ACHN (cell line): ENCODE results near the gene TMEM145.

Experiments
- DNase-seq: peaks from one replicate; pipeline ENCODE4 v3.0.0-alpha.2; 2015
- in situ Hi-C: cut with HindIII; loops from 2 replicates; pipeline ENCODE4 v1.10.0; 2017; ENCODE audit warnings: low sequenced_read_pairs, low pct_ligation_motif_present, low pct_unique_long_range_greater_than_20kb

Gene TMEM145

DNA sequence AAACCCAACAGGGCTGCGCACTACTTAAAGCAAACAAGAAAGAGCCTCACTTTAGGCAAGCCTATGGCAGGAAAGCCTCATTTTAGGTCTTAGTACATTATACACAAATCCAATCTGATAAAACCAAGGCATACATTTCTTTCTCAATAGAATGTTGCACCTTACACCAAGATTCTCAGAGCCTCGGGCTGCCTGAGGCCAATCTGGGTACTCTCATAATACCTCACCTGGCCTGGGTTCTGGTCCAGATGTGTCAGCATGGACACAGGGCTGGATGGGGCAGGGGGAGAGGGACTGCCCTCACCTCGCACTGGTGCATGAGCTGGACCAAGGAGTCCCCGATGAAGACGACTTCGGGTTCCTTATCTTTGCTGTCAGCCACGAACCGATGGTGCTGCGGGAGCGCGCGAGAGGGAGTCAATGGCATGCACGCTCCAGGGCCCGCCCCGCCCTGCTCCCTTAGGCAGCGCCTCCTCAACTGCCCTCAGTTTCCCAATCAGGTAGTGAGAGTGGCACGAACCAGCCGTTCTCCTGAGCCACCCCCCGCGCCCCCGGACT lies 11.4 kb upstream of the TMEM145 start, which contains the start of gene PRR19:
Gene PRR19 (plus strand): TSS at position 487 of the 558 bp plus-strand sequence. CDS start 7,453 bp downstream, outside the sequence.
- no peak for DNase-seq
- in situ Hi-C loops = no loop called here

DNA sequence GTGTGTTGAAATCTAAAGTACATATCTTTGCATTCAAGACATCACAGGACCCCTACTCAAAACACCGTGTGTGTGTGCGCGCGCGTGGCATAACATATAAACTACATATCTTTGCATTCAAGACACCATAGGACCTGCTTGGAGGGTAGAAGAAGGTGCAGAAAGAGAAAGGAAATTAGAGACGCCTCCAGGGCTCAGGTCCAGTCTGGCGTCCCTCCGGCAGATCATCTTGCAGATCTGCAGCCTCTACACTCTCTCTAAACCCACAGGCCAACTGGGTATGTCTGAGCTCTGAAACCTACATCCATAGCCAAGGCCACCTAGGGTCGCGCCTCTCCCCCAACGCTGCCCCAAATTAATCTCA lies 10.0 kb upstream of the TMEM145 start:
- no peak for DNase-seq
- in situ Hi-C loops = no loop called here

DNA sequence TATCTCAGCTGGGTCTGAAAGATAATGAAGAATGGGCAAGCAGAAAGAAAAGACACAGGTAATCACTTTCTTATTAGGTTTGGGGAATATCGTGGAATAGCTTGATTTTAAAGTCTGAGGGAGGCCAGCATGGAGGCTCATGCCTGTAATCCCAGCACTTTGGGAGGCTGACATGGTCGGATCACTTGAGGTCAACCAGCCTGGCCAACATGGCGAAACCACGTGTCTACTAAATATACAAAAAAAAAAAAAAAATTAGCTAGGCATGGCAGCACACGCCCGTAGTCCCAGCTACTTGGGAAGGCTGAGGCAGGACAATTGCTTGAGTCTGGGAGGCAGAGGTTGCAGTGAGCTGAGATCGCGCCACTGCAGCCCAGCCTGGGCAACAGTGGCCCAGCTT lies 9.2 kb upstream of the TMEM145 start:
- in situ Hi-C loops = no loop called here
- DNase-seq = no peak

DNA sequence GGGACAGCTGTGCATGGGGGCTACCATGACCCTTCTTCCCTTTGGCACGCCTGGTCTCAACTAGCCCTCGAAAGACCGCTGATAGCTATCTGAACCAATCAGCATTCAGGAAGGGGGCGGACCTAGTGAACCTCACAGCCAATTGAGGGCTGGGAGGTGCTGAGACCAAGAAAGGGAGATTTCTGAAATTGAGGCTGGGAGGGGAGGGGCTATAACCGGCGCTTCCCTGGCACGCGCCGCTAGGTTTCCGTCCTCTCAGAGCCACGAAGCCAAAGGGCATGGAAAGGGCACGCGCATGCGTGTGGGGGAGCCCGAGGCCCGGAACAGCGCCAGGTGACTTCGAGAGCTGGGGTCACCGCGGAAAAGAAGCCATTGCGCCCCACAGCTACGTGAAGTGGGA lies 6.5 kb upstream of the TMEM145 start:
- no peak for DNase-seq
- in situ Hi-C loops = no loop called here

- no peak for DNase-seq
- in situ Hi-C loops = no loop called here
Observed at GRCh38 chr19:42309686-42310085, 3.4 kb upstream of the TMEM145 start.

DNA sequence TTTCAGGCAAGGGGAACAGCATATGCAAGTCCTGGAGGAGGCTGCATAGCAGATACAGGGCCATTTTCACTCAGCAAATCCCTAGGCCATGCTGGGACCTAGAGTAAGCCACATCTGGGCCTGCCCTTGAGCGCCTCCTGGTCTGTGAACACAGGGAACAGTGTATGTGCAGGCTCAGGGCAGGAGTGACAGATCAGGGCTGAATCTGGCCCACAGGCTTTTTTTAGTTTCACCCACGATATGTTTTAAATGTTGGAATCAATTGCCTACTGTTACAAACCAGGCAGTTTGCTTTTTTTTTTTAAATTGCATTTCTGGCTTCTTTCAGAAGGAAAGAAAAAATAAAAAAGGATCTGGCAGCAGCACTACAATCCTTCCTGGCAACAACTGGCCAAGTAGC lies 1.5 kb upstream of the TMEM145 start:
- DNase-seq = no peak
- in situ Hi-C loops = no loop called here

DNA sequence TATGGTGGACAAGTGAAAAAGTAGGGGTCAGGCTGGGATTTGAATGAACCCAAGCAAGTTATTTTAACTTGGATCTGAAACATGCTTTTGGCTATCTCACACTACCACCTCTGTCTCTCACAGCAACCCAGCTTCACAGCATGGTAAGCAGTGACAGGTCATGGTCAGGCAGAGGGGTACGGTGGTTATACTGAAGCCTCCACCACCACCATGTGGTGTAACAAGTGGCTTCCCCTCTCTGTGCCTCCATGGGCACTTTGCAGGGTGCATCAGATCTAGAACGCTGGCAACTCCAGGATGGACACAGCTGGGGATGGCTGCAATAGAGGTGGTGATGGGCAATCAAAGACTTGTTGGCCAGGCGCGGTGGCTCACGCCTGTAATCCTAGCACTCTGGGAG lies 739 bp upstream of the TMEM145 start:
- DNase-seq = no peak
- in situ Hi-C loops = no loop called here

- in situ Hi-C loops = no loop called here
- no peak for DNase-seq
Observed at GRCh38 chr19:42313840-42314755, 989 bp downstream of the TMEM145 start.

GRCh38 chr19:42315024-42315423 lies 1.9 kb downstream of the TMEM145 start:
- in situ Hi-C loops = no loop called here
- DNase-seq = no peak

GRCh38 chr19:42316223-42317211 lies 3.4 kb downstream of the TMEM145 start:
- in situ Hi-C loops = no loop called here
- no peak for DNase-seq

DNA sequence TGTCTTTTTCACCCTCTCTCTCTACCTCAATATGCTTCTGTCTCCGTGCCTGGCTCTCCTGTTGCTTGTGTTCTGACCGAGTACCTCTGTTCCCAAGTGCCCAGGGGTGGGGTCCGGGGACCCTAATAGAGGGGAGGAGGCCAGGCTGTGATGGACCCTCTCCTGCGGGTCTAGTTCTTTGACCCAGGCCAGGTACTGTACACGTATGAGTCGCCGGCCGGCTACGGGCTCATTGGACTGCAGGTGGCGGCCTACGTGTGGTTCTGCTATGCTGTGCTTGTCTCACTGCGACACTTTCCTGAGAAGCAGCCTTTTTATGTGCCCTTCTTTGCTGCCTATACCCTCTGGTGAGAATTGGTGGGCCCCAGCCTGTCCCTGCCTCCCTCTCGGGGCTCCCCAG lies 4.4 kb downstream of the TMEM145 start:
- DNase-seq = no peak
- in situ Hi-C loops = no loop called here

DNA sequence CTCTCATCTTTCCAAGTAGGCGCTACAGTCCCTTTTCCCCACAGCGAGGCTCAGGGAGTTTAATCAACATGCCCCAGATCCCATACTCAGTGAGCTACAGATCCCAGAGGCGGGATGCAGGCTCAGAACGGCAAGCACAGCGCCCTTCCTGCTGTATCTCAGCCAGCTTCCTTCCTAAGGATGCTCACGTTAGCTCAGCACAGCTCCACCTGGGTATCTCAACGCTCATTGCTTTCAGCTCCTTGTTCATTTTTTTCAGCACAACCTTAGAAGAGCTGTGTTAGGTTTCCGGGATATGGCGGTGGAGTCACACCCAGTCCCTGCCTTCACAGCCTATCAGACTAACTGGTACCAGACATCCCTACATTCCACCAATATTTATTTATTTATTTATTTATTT lies 9.2 kb downstream of the TMEM145 start:
- in situ Hi-C loops = no loop called here
- no peak for DNase-seq

DNA sequence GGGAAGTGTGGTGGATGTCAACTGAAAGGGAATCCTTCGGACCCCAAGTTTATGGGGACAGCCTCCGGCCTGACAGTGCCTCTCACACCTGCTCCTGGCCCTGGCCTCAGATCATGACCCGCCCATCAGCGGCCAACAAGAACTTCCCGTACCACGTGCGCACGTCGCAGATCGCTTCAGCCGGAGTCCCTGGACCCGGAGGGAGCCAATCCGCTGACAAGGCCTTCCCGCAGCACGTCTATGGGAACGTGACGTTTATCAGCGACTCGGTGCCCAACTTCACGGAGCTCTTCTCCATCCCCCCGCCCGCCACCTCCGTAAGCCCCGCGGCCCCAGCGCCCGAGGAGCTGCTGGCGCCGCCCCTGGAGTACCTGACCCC lies 10.4 kb downstream of the TMEM145 start:
- in situ Hi-C loops = no loop called here
- no peak for DNase-seq

- peak; percentile 26 for DNase-seq
- in situ Hi-C loops = no loop called here
Observed at GRCh38 chr19:42323852-42324654, 10.9 kb downstream of the TMEM145 start.

DNA sequence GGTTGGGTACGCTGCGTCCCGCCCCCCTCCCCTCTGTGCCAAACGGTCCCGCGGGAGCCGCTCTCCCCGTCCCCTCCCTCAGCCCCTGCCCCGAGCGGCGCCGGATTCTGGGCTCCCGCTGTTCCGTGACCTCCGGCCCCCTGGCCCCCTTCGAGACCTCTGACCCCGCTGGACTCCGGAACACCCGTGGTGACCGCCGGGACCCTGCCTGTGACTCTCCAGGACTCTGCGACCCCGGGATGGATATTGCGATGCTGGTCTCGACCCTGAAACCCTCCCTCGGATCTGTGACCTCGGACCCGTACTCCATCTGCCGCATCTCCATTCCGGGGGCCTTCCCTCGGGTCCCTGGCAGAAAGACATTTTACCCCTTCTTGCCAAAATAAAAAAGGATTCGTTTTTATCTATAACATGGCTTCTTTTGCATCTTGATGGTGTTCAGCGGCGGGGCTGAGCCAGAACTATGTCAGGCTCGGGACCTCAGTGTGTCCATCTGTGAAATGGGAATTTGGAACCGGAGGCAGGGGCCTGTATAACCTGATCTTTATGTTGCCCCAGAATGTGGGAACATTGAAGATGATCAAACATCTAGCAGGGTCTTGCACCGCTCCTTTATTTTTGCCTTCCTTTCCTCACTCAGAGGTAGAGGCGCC lies 11.7 kb downstream of the TMEM145 start:
- no peak for DNase-seq
- in situ Hi-C loops = no loop called here

GRCh38 chr19:42325308-42325895 lies 12.3 kb downstream of the TMEM145 start, which contains the start of gene MEGF8:
MEGF8 (plus strand) TSS chr19:42325635; CDS start chr19:42326244, 609 bp downstream.
- in situ Hi-C loops = no loop called here
- DNase-seq = peak; percentile 98
